SK-MEL-5 (cell line): ENCODE results near the gene NPR3. TPM values are rescaled to one million over a fixed set of nuclear protein-coding genes. Genes with fewer than 3 reads are reported as not detected.
"Not testable (repeated sequence)": the region's sequence is repeated elsewhere in the genome, so short reads cannot be mapped to it uniquely, and the experiment has no call there.

ENCODE experiments used
- DNase-seq: peaks from one replicate; pipeline ENCODE4 v3.0.0-alpha.2; 2016; ENCODE audit warnings: low read depth, low spot score
- in situ Hi-C: cut with HindIII; loops from 2 replicates; pipeline ENCODE4 v1.10.0; 2016; ENCODE audit warnings: low sequenced_read_pairs, high pct_unique_total_duplicates, low pct_unique_long_range_greater_than_20kb
- total RNA-seq: library from RNA; depleted of rRNA; stranded (reverse); fragments of >200 nt; shearing (Covaris generic); gene quantifications from 2 replicates; pipeline ENCODE4 v1.2.3, GENCODE V29; 2014

The NPR3 gene
- total RNA-seq, 1 experiment from 2014 or later: not detected

DNA sequence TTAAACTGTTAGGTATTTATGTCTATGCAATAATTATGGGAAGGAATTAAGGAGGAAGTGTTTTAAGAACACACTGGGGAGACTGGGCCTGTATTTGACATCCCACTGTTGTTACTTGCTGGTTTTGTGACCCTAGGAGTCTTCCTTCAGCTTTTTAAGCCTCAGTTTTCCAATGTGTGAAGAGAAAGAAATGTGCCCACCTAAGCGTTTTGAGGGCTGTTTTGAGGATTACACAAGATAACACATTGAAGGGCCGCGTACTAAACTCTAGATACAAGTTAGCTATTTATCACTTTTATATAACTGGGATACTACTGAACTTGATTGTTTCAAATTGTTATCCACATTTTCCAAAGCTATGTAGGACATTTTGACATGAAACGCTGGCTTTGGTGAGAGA, 72.5 kb downstream of the NPR3 start:
- DNase-seq: no peak

GRCh38 chr5:32785611-32786254, 74.6 kb downstream of the NPR3 start:
- in situ Hi-C loops: no loop called here
- DNase-seq: peak; percentile 100

More for the DNA sequence above, 72.5 kb downstream of the NPR3 start:
- in situ Hi-C loops: no loop called here

DNA sequence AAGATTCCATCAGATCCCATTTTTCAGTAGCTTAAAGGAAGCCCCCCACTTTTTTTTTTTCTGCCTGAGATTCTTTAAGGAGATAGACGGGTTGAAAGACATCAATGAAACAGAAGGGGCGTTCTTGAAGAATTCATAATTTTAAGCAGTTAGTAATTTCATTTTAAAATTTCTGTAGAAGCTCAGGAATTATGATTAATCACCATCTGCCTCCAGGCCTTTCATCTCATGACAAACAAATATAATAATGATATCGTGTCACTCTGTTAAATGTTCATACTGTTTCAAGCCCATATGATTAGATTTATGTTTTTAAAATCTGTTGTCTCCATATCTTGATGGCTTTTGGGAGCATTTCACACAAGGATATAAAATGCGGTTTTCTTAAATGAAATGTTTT, 75.2 kb downstream of the NPR3 start:
- in situ Hi-C loops: no loop called here
- DNase-seq: no peak

DNA sequence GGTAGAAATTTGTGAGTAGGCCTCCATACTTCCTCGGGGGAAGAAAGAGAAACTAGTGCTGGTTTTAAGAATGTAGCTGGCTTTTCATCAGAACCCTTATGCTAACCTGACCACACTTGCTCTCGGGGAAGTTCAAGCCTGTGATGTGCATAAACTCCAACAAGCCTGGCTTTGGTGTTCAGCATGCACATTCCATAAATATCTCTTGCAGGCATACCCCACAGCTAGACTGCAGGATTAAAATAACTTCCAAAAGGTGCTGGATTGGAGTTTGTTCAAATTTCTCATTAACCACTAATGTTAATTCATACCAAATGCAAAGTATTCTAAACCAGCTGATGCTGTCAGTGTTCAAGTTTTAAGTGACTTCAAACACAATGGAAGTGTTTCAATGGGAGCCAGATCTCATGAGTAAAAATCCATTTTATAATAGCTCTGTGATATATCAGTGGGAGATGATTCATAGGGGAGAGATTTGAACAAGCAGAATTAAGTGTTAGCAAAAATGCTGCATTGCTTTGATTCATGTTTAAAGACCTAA, 79.4 kb downstream of the NPR3 start:
- in situ Hi-C loops: no loop called here
- no peak for DNase-seq

- no peak for DNase-seq
- in situ Hi-C loops: no loop called here
These were observed 80.6 kb downstream of the NPR3 start for GRCh38 chr5:32791536-32792243.

DNA sequence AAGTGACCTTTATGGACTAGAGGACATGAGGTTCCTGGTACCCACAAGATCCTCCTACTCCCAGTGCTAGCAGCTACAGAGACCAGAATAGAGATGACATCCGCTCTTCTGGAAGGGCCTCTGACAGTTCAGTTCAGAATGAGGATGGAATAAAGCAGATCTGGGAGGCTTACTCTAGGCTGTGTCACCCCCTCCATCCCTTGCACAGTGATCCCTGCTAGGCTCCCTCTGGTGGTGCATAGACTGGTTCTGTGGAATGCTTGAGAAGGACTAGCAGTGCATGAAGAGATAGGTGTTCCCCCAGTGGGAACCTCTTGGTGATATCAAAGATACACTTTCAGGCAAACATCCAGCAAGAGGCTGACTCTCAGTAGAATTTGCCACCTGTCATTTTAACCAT, 83.0 kb downstream of the NPR3 start:
- in situ Hi-C loops: no loop called here
- peak; percentile 61 for DNase-seq

DNA sequence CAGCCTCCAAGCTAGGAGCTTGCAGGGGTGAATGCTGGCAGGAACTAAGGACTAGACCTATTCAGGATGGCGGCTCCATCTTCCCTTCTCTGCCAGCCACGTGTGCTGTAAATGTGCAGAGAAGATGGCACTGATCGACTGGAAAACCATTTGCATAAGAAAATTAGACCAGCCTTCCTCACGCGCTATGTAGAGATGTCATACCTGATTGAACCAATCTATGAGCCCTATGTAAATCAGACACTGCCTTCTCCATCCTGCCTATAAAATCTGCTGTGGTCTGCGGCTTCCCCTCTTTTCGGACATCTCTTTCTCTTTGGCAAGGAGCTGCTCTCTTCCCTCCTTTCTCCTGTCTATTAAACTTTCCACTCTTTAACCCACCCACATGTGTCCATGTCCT, 91.6 kb downstream of the NPR3 start:
- DNase-seq: no peak
- in situ Hi-C loops: no loop called here

- DNase-seq: no peak
- in situ Hi-C loops: no loop called here
These were observed 92.5 kb downstream of the NPR3 start for GRCh38 chr5:32803656-32804055.

- in situ Hi-C loops: not testable (repeated sequence)
These were observed 94.3 kb downstream of the NPR3 start for GRCh38 chr5:32805462-32805861.

GRCh38 chr5:32805971-32806638, 95.0 kb downstream of the NPR3 start:
- in situ Hi-C loops: no loop called here
- DNase-seq: no peak

More at GRCh38 chr5:32805462-32805861, 94.3 kb downstream of the NPR3 start:
- DNase-seq: not testable (repeated sequence)

- in situ Hi-C loops: no loop called here
- no peak for DNase-seq
These were observed 97.7 kb downstream of the NPR3 start for GRCh38 chr5:32808783-32809182.

DNA sequence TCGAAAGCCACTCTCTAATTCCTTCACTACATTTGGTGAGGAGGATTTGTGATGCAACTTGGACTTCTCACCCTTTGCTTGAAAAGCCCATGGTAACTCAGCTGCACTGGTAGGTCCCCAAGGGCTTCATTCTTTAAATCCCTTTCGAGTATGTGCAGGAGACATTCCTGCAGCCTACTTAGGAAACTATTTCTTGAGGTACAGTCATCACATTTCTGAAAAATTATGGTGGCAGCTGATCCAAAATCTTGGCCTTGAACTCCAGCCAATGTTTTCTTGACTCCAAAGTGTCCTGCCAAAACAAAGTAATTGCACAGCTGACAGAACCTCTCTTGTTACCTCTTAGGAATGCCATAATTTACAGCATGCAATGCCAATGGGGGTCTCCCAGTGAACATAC, 99.7 kb downstream of the NPR3 start:
- DNase-seq: no peak
- in situ Hi-C loops: no loop called here

GRCh38 chr5:32812399-32812798, 101.3 kb downstream of the NPR3 start:
- in situ Hi-C loops: no loop called here
- DNase-seq: no peak

GRCh38 chr5:32814141-32814540, 103.0 kb downstream of the NPR3 start:
- in situ Hi-C loops: no loop called here
- no peak for DNase-seq

DNA sequence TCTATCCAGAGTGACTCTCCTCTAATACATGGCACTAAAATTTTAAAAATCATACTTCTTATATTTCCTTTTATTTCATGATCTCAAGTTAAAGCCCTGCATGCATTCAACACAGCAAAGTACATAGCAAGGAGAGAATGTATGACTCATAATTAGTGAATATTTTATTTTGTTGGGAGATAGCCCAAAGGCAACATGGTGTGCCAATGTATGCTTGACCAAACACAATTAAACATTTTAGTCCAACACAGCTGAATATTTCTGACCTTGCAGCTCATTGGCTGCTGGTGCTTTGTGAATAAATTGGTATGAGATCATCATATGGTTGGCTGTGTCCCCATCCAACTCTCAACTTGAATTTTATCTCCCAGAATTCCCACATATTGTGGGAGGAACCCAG, 103.5 kb downstream of the NPR3 start:
- in situ Hi-C loops: no loop called here
- DNase-seq: no peak

DNA sequence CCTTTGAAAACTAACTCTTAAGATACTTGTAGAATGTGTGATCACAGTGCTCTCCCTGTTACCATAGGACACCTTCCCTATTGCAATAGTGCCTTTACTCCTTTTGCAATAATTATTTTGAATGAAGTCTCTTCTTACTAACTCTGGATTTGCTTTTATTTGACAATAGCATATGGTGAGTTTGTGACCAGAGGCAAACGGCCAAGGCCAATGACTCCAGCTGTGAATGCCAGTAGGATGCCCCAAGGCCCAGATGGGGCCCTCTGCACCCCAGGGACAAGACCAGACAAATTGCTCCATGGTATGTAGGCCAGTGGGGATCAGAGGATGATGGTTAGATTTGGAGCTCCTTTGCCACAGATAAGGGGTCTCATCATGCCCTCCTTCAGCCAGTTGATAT, 116.9 kb downstream of the NPR3 start:
- no peak for DNase-seq
- in situ Hi-C loops: no loop called here

GRCh38 chr5:32828492-32828891, 117.4 kb downstream of the NPR3 start:
- no peak for DNase-seq
- in situ Hi-C loops: no loop called here

DNA sequence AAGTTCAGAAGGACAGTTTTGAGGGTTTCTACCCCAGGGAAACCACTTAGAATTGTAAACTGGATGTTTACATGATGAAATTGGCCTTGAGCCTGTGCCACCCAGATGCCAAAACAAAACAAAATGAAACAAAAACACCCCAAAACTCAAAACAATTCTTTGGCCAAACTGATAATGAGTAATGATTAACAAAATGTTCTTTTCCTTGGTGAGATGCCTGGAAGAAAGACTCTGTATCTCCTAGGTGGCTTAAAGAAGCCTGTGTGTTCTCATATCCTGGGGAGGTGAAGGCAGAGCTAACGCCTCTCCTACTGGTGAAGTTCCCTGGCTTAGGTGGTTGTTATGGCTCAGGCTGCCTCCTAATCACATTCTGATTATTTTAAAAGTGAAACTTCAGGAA, 120.5 kb downstream of the NPR3 start:
- in situ Hi-C loops: no loop called here
- no peak for DNase-seq

GRCh38 chr5:32833127-32833526, 122.0 kb downstream of the NPR3 start:
- in situ Hi-C loops: no loop called here
- DNase-seq: no peak
